SKM-1 (cell line): ENCODE measurements around the gene PC.
A peak's percentile ranks its signal among the peaks of the same experiment; 100 is the strongest.
"Not testable (repeated sequence)": the region's sequence is repeated elsewhere in the genome, so short reads cannot be mapped to it uniquely, and the experiment has no call there.

Source experiments
- DNase-seq: peaks from one replicate; lab custom pipeline; 2025; ENCODE audit not compliant: unreplicated experiment; lab: John Stamatoyannopoulos, UW

Gene PC

DNA sequence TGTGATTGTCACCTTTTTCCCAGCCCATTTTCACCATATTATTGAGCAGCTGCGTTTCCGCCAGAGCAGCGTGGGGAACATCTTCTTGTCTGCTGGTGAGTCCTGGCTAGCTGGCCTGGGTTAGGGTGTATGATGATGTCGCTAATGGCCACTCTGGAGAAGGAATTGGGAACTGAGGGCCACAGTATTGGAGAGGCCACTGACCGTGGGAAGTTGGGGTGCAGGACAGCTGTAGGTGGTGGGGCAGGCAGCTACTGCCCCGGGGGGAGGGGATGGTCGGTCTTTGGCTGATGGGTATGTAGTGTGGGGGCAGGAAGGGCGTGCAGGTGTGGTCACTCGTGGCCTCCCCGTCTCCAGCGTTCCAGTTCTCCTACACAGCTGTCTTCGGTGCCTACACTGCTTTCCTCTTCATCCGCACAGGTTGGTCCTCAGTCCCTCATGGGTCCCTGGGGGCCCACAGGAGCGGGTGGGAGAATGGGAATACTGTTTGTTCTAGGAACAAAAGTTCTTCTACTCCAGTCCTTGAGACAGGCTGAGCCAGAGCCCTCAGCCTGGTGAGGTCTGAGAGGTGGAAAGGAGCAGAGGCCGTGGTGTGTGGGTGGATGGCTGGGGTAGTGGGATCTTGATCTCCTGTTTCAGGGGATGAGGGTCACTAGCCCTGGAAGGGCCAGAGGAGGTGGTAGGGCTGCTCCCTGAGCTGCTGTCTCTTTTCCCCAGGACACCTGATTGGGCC, 112.9 kb downstream of the PC start:
- DNase-seq = no peak

DNA sequence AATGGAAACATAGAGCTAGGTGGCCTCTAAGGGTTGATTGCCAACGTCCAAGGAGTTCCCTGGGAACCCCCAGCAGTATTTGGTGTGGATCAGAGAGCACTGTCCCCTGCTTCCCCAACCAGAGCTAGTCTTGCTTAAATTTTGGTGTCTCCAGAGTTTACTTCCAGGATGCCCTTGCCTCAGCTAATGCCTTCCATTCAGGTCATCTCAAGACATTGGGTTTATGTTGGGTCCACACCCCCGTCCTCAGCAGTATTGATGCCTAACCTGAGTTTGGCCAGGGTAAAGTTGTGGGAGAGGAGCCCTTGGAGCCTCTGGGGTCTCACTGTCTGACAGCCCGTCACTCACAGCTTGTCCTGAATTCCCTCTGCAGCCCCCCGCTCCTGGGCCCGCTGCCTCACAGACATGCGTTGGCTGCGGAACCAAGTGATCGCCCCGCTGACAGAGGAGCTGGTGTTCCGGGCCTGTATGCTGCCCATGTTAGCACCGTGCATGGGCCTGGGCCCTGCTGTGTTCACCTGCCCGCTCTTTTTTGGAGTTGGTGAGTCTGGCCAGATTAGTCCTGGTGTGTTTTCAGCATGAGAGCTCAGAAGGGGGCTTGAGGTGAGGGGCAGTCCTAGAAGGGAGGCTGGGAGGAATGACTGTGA, 113.6 kb downstream of the PC start:
- no peak for DNase-seq

- no peak for DNase-seq
These were observed 114.2 kb downstream of the PC start for GRCh38 chr11:66843776-66844495.

GRCh38 chr11:66842896-66843775, 115.0 kb downstream of the PC start, which contains the start of gene RCE1:
RCE1 (plus strand) TSS chr11:66843441; CDS start chr11:66843456, 15 bp downstream.
- peak; percentile 82 for DNase-seq

GRCh38 chr11:66842501-66842895, 115.7 kb downstream of the PC start:
- no peak for DNase-seq

DNA sequence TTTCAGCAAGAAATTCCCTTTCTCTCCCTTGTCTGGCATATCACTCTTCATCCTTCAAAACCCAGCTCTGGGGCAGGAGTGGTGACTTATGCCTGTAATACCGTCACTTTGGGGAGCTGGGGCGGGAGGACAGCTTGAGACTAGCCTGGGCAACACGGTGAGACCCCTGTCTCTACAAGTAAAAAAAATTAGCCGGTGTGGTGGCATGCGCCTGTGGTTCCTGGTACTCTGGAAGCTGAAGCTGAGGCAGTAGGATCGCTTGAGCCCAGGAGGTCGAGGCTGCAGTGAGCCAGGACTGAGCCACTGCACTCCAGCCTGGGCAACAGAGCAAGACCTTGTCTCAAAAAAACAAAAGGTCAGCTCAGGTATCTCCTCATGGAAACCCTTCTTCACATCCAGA, 116.3 kb downstream of the PC start:
- DNase-seq = no peak

DNA sequence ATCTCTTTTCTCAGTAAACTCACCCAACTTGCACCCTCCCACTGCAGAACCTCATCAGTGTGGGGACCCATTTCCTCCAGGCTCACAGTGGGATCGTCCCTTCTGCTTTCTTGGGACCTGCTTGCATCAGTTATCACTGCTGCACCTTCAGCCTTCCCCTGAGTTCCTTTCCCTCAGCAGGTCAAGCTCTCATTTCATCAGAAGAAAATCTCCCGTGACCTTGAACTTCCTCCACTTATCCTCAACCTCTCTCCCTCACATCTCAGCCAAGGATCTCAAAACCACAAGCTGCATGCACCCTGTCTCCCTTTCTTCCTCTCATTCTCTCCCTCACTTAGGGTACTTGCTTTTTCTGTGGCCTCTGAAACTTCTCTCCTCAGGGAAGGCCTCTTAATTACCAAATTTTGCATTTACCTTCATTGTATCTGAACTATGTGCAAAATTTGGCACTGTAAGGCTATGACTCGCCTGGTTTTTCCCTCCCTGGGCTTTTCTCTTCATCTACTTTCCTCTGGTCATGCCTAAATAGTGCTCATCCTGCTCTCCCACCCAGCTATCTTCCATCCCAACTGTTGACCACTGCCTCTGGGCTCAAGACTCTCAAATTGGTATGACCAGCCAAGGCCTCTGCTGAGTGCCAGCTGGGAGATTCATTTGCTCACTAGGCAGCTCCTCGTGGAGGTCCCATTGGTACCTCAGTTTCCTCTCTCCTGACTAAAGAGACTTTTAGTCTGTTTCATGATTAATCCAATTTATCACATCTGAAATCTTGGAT, 117.7 kb downstream of the PC start:
- DNase-seq = no peak

GRCh38 chr11:66835768-66836405, 122.3 kb downstream of the PC start:
- no peak for DNase-seq

DNA sequence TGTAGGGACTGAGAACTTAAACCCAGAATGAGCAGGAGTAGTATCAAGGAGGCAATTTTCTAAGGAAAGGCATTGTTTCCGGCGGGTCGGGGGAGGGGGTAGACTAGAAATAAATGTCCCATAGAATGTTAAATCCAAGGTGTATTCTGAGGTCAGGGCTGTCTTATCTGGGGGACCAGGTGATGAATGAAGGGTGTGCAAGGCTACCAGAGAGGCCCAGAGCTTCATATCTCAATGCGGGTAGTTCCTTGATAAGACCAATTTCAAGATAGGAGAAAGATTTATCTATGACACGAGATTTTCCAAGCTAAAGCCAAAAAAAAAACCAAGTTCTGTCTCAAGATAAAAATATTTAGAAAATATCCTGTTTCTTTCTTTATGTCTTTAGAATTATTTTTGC, 123.2 kb downstream of the PC start:
- DNase-seq = no peak

DNA sequence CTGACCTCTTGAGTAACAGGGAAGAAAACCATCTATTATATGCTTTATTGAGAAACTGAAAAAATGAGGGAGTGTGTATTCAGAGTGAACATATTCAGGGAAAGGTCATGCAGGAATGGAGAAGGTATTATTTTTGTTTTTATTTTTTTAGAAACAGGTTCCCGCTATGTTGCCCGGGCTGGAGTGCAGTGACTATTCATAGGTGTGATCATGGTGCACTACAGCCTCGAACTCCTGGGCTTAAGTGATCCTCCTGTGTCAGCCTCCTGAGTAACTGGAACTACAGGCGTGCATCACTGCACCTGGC, 123.7 kb downstream of the PC start:
- DNase-seq = no peak

- DNase-seq = not testable (repeated sequence)
These were observed 133.6 kb downstream of the PC start for GRCh38 chr11:66824573-66824972.

GRCh38 chr11:66823700-66824099, 134.5 kb downstream of the PC start:
- DNase-seq = no peak

DNA sequence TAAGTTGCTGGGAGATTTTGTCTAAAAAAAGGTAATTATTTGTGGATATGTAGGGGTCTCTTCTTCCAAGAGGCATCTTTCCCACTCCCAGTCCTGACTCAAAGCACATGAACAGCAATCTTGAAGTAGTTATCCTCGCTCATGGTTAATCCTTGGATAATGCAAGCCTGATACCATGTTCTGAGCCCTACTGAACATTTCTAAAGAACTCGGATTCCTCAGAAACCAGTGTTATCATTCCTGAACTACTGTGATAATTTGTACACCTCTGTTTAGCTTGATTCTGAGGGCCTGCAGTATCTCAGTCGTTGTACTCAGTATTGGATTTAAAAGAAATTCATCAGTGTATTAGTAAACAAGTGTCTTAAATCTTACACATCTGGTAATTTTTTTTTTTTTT, 137.3 kb downstream of the PC start:
- DNase-seq = no peak

DNA sequence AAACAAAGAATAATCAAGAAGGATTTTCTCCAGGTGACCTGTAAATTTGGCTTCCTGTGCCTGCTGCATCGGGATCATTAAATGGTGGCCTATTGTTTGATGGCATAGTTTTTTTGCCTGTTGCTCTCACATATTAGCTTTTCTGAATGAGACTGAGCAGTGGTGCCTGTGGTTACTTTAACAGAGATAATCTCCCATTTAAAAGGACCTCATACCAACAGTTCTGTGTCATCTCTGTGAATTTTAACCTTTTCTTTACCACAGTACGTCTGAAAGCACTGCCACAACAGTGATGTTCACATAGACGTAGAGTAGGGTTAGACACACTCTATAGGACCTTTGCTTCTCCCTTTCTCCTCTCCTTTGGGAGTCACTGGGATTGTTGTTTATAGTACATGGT, 137.8 kb downstream of the PC start:
- DNase-seq = no peak

GRCh38 chr11:66818231-66818955, 139.8 kb downstream of the PC start:
- no peak for DNase-seq

DNA sequence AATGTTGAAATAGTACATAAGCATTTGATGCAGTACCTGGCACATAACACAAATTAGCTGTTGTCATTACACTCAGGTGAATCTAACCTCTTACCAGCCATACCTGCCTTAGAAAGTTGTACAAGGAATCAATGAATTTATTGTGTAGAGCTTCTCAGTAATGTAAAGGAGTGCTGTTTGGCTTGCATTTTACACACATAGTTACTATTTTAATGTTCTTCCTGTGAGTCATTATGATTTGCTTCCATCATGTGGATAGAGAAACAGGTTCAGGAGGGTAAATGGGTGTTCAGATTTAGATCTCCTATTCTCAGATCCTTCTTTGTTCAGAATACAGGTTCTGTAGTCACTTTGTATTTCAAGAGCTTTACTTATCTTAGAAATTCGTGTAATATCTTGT, 142.5 kb downstream of the PC start:
- no peak for DNase-seq

DNA sequence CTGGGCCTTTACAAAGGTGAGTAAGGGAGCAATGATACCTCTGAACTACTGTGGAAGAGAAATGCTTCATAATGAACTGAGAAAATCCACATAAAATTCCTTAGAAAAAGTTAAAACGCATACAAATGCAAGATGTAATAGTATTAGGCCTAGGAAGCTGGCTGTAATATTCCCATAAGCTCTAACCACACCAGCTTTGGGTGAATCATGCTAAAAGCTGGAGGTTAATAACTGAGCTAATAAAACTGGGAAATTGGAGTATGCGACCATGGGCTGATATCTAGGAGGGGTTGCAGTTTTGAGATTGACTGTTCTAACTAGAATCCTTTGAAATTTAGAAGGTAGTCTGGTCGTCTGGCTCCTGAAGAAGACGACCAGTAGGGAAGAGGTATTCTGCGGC, 143.5 kb downstream of the PC start:
- no peak for DNase-seq

GRCh38 chr11:66810576-66811185, 147.5 kb downstream of the PC start:
- no peak for DNase-seq

DNA sequence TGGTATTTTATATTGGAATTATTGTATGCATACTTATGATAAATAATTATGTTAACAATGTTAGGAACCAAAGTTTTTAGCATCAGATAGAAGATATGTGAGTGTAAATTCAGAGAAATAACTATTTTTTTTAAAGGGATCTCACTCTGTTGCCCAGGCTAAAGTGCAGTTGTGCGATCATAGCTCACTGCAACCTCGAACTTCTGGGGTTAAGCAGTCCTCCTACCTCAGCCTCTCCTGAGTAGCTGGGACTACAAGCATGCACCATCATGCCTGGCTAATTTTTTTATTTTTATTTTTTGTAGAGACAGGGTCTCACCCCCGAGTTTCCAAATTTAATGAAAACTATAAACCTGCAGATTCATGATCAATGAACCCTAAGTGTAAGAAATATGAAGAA, 148.6 kb downstream of the PC start:
- no peak for DNase-seq
